GM21360 (cell line): ENCODE results near the gene C1QTNF8.

Experiments used
- ATAC-seq: cut with Tn5 transposase; IDR thresholded peaks from one replicate; pipeline ENCODE4 v1.9.1; 2021; ENCODE audit warnings: mild to moderate bottlenecking, moderate library complexity; ENCODE audit not compliant: unreplicated experiment

C1QTNF8 gene

DNA sequence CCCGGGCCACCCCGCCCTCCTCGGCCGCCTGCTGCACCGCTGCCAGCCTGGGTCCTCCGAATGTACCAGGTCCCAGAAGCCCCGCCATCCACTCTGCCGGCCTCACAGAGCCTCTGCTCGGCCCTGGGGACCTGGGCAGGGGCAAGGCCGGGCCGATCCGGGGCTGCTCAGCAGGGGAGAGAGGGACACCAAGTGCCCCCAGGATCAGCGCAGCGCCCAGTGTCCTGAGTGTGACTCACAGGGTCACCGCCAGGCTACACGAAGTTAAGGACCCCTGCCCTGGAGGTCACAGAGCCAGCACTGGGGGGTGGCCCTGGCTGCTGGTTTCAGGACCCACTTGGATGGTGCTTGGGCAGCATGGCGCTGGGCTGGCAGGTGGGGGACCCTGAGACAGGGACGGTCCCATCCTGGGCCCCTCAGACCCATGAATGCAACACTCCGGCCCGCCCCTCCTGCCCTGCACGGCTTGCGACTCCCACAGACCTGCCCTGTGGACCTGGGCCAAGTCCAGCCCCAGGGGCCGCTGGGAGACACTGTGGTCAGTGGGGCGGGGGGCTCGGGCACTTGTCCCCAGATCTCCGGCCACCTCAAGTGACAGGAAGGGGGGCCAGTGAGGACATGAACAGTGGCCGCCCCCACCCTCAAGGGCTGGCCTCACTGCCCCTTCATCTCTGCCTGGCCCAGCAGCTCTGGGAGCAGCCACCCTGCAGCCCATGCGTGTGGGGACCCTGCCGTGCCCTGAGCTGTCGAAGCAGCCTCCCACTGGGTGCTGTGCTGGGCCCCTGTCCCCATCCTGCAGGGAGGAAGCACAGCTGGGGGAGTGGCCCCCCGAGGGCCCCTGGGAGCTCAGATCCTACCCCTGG, 46.7 kb downstream of the C1QTNF8 start:
- no peak for ATAC-seq

DNA sequence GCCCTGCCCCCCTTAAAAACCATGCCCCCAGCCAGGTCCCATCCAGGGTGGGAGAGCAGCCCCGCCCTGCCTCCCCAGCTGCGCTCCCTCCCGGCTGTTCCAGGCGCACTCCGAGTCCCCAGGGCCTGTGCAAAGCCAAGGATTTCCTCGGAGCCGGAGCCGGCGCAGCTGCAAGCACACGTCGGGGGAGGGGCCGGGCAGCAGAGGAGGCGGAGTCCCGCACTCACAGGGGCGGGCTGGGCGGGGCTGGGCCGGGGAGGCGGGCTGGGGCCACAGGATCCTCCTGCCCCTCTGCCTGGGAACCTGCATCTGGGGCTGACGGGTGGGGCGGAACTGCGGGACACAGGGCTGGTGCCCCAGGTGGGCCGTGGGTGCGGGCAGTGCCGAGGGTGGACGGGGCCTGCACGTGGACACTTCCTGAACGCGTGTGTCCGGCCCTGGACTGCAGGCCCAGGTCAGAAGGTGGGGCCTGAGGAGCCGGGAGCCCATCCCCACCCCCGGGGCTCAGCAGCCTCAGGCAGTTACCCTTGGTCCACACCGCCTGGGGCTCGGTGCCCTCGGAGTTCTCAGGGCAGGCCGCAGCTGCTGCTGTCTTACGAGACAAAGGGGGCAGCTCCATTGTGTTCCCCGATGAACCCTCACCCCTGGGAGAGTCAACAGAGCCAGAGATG, 47.5 kb downstream of the C1QTNF8 start:
- ATAC-seq: no peak

GRCh38 chr16:1047801-1048200, 48.2 kb downstream of the C1QTNF8 start:
- ATAC-seq: no peak

GRCh38 chr16:1047123-1047522, 48.9 kb downstream of the C1QTNF8 start:
- no peak for ATAC-seq

GRCh38 chr16:1045993-1046911, 49.8 kb downstream of the C1QTNF8 start:
- ATAC-seq: no peak

DNA sequence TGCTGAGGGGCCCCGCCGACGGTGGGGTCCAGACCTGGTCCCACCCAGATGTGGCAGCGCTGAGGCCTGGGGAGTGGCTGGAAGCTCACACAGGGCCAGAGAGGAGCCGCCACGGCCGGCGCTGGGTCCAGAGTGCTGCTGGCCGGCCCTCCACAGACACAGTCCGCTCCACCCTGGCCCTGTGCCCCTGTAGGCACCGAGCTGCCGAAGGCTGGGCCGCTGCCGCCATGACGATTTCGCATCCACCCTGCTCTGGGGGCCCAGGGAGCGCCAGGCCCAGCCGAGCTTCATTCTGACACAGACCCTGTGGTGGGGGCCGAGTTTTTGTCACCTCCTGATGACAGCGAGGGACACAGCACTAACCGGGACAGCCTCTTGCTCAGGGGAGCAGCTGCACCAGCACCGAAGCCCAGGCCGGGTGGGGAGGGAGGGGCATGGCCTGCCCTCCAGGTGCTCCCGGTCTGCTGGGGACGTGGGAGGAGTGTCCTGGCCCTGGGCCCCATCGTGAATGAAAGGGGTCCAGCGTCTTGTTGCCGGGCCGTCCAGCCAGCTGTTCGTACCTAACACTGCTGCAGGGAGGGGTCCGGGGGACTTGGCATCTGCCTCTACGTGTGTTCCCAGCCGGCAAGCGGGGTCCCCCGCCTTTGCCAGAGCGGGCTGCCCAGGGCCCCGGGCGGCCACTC, 50.6 kb downstream of the C1QTNF8 start:
- no peak for ATAC-seq

GRCh38 chr16:1044460-1045309, 51.4 kb downstream of the C1QTNF8 start:
- no peak for ATAC-seq

- ATAC-seq: no peak
Observed at GRCh38 chr16:1043881-1044451, 52.1 kb downstream of the C1QTNF8 start.

DNA sequence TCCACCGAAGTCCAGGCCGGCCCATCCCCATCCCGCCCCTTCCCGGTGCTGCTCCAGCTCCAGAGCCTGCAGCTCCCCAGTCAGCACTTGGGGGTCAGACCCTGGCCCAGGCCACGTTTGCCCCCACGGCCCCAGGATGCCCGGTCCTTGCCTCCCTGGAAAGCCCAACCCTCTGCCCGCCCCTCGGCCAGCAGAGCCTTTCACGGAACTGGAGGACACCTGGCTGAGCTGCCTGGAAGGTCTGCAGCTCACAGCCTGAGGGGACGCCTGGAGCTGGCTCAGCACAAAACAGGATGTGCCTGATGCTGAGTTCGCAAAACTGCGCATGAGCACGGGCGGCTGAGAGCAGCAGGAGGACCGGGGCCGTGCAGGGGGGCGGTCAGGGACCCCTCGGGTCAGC, 53.2 kb downstream of the C1QTNF8 start:
- ATAC-seq: no peak

DNA sequence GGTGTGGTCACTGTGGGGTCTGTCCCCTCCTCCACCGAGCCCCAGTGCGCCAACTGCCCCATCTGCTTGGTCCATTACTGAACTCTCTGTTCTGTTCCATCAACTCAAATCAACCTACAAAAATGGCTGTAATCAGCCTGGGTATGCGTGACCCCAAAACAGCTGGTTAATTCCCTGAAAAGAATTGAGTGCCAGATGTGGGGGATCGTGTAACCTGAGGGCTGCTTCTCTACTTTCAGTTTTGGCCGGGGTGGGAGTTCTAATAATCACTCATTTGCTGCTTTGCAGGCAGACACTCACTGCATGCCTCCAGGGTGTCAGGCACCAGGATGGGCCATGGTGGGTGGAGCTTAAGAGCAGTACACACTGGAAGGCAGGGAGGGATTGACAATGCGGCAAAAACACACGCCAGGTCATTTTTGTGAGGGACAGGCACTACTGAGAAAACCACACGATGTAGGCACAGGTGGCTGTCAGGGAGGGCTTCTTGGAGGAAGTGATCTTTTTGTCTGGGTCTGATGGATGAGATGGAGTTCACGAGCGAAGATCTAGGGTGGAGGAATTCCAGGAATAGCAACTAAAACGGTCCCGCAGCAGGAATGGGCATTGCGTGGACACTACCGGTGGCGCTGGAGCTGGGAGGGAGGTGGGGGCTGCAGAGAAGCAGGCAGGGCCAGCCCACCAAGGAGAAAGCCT, 53.8 kb downstream of the C1QTNF8 start:
- no peak for ATAC-seq

DNA sequence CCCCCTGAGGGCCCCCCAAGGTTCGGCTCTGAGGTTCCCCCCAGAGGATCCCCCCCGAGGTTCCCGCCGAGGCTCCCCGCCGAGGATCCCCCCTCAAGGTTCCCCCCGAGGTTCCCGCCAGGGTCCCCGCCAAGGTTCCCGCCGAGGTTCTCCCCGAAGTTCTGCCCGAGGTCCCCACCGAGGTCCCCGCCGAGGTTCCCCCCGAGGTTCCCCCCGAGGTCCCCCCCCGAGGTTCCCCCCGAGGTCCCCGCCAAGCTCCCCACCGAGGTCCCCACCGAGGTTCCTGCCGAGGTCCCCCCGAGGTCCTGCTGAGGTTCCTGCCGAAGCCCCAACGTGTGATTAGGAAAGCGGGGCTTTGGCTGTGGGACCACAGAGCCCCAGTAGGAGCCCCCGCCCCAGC, 55.7 kb downstream of the C1QTNF8 start:
- no peak for ATAC-seq

DNA sequence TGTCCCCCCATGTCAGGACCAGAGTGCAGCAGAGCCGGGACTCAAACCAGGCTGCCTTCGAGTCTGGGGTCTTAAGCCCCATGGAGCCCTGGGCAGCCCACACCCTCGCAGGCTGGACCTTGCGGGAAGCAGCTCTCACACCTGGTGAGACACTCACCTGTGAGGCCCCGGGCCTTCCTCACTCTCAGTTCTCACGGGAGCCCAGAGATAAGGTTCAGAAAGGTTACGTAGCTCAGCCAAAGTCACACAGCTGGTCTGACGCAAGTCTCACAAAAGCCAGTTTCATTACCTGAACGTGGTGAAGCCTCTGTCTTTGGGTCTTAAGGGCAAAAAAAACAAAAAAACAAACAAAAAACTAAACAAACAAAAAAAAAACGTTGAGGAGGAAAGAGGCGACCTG, 56.3 kb downstream of the C1QTNF8 start:
- ATAC-seq: no peak

DNA sequence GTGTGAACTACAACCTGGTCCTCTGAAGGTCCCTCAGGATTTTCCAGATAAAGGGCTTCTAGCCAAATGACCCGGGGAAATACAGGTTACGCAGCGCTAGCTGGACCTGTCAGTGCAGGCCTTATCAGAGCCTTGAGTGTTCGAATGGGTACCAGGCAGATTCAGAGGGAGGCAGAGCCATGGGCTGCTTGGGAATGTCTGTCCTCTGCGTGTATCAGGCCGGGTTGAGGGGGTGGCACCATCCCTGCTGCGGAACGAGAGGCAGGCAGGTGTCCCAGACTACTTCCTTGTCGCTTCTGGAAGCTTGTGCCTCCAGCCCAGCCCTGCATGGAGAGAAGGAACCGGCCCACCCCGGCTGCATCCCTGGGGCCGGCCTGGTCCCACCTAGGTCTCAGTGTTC, 57.1 kb downstream of the C1QTNF8 start:
- no peak for ATAC-seq
